Effector memory CD4-positive, alpha-beta T cell (primary cell): ENCODE data around the gene GALR1.
"Not testable (repeated sequence)": the region's sequence is repeated elsewhere in the genome, so short reads cannot be mapped to it uniquely, and the experiment has no call there.

Experiments
- DNase-seq, 3 donors: peaks; one replicate each; pipeline ENCODE4 v3.0.0-alpha.2; 2020
- H3K27ac ChIP-seq: 2 replicates; pipeline ENCODE4 v1.7.0; 2013; ENCODE audit warnings: mild to moderate bottlenecking, low read length, moderate library complexity; ENCODE audit not compliant: insufficient read depth, poor library complexity, severe bottlenecking
- H3K27me3 ChIP-seq: replicated peaks from 2 replicates; pipeline ENCODE4 v1.7.0; 2013; ENCODE audit warnings: mild to moderate bottlenecking, low read length; ENCODE audit not compliant: insufficient read depth, control insufficient read depth, poor library complexity, severe bottlenecking
- H3K36me3 ChIP-seq: 2 replicates; pipeline ENCODE4 v1.7.0; 2013; ENCODE audit warnings: mild to moderate bottlenecking, low read length, moderate library complexity; ENCODE audit not compliant: control insufficient read depth, insufficient read depth
- H3K4me1 ChIP-seq: 2 replicates; pipeline ENCODE4 v1.7.0; 2013; ENCODE audit warnings: low read length, mild to moderate bottlenecking; ENCODE audit not compliant: control insufficient read depth, insufficient read depth, poor library complexity, severe bottlenecking
- H3K4me3 ChIP-seq: 2 replicates; pipeline ENCODE4 v1.7.0; 2013; ENCODE audit warnings: low read length, low read depth, mild to moderate bottlenecking; ENCODE audit not compliant: insufficient read depth, poor library complexity, severe bottlenecking
- H3K9me3 ChIP-seq: 2 replicates; pipeline ENCODE4 v1.7.0; 2013; ENCODE audit warnings: mild to moderate bottlenecking, low read length, moderate library complexity; ENCODE audit not compliant: control insufficient read depth

The GALR1 gene

DNA sequence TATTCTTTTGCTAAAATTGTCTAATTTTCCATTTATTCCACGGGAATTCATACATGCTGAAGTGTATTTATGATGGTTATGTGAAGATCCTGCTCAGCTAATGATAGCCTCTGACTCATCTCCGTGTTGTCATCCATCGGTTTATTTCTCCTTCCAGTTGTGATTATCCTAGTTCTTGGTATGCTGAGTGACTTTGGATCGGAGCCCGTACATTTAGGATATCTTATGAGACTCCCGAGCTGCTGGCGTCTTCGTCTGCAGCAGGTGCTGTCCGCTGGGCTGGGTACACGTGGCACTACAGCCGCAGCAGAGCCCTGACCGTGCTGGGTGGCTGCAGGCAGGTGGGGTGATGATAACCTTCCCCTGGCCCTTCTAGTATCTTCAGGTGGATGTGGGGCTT, 40.1 kb upstream of the GALR1 start:
- Histone ChIP-seq H3K4me3 (peak overlapping the region; percentile 48), H3K27me3 (no peaks in the 10 kb centered on the region), H3K9me3 (no peaks in the 10 kb centered on the region), H3K4me1 (peaks cover 20% of the 10 kb centered on the region), H3K27ac (no peak overlapping the region), H3K36me3 (no peaks in the 10 kb centered on the region)
- DNase-seq = no peak

GRCh38 chr18:77210249-77210648, 39.4 kb upstream of the GALR1 start:
- no peaks in the 10 kb centered on the region for H3K9me3 ChIP-seq
- peaks cover 20% of the 10 kb centered on the region for H3K4me1 ChIP-seq
- no peak overlapping the region for H3K27ac ChIP-seq
- no peaks in the 10 kb centered on the region for H3K36me3 ChIP-seq
- H3K27me3 ChIP-seq = no peaks in the 10 kb centered on the region
- no peak for DNase-seq
- no peak overlapping the region for H3K4me3 ChIP-seq

- Histone ChIP-seq H3K36me3 (no peaks in the 10 kb centered on the region), H3K4me3 (no peak overlapping the region), H3K27me3 (no peaks in the 10 kb centered on the region), H3K9me3 (no peaks in the 10 kb centered on the region), H3K4me1 (no peaks in the 10 kb centered on the region), H3K27ac (no peak overlapping the region)
- DNase-seq = no peak
Observed at GRCh38 chr18:77218642-77219041, 31.0 kb upstream of the GALR1 start.

GRCh38 chr18:77220726-77221125, 28.9 kb upstream of the GALR1 start:
- H3K4me1 ChIP-seq = no peaks in the 10 kb centered on the region
- H3K9me3 ChIP-seq = no peaks in the 10 kb centered on the region
- no peak for DNase-seq
- no peaks in the 10 kb centered on the region for H3K36me3 ChIP-seq
- H3K4me3 ChIP-seq = no peak overlapping the region
- no peak overlapping the region for H3K27ac ChIP-seq
- H3K27me3 ChIP-seq = no peaks in the 10 kb centered on the region

DNA sequence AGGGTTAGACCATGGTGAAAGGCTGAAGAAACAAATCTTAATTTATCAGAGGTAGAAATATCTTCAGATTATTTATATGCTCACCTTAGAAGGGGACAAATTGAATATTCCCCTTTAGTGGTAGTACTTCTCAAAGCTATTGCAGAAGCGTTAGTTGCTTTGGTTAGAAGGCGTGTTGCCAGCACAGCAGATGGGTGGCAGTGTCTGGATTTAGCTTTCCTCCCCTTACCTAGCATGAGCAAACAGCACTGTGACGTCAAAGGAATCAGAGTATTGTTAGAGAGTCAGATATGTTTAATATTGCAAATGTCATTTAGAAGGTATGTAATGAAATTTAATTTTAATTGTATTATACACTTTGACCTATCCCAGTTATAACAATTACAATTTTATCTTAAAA, 27.2 kb upstream of the GALR1 start:
- Histone ChIP-seq H3K27me3 (no peaks in the 10 kb centered on the region), H3K4me3 (no peak overlapping the region)
- no peak for DNase-seq

GRCh38 chr18:77223221-77223639, 26.4 kb upstream of the GALR1 start:
- Histone ChIP-seq H3K27me3 (no peaks in the 10 kb centered on the region), H3K4me1 (no peaks in the 10 kb centered on the region), H3K36me3 (no peaks in the 10 kb centered on the region), H3K4me3 (no peak overlapping the region), H3K9me3 (no peaks in the 10 kb centered on the region), H3K27ac (no peak overlapping the region)
- DNase-seq = no peak

More for the DNA sequence above, 27.2 kb upstream of the GALR1 start:
- no peak overlapping the region for H3K27ac ChIP-seq
- no peaks in the 10 kb centered on the region for H3K9me3 ChIP-seq
- H3K4me1 ChIP-seq = no peaks in the 10 kb centered on the region
- no peaks in the 10 kb centered on the region for H3K36me3 ChIP-seq

DNA sequence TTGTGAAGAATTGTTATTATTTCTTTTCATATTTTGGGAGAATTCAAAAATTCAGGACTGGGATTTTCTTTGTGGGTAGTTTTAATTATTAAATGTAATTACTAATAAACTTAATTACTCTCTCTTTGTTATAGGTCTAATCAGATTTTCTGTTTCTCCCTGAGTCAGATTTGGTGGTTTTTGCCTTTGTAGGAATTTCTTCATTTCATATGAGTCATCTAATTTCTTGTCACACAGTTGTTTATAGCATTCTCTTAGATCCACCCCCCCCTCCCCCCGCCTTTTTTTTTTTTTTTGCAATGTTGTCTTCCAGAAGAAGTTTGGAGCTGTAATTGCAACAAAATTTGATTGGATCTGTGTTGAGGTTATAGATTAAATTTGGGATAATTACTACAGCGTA, 26.0 kb upstream of the GALR1 start:
- no peak for DNase-seq
- Histone ChIP-seq H3K36me3 (no peaks in the 10 kb centered on the region), H3K27ac (no peak overlapping the region), H3K9me3 (no peaks in the 10 kb centered on the region), H3K4me1 (no peaks in the 10 kb centered on the region), H3K27me3 (no peaks in the 10 kb centered on the region), H3K4me3 (no peak overlapping the region)

DNA sequence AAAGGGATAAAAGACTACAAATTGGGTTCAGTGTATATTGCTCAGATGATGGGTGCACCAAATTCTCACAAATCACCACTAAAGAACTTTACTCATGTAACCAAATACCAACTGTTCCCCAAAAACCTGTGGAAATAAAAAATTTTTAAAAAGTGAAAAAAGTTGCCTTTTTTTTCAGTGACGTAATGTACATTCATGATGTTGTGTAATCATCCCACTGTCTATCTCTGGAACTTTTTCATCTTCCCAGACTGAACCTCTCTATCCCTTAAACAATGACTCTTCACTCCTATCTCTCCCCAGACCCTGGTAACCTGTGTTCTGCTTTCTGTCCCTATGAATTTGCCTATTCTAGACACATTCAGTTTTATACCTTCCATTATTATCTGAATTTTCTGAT, 19.0 kb upstream of the GALR1 start:
- DNase-seq = no peak
- no peaks in the 10 kb centered on the region for H3K27me3 ChIP-seq
- H3K9me3 ChIP-seq = no peaks in the 10 kb centered on the region
- H3K4me1 ChIP-seq = no peaks in the 10 kb centered on the region
- H3K36me3 ChIP-seq = no peaks in the 10 kb centered on the region
- H3K4me3 ChIP-seq = no peak overlapping the region
- H3K27ac ChIP-seq = no peak overlapping the region

DNA sequence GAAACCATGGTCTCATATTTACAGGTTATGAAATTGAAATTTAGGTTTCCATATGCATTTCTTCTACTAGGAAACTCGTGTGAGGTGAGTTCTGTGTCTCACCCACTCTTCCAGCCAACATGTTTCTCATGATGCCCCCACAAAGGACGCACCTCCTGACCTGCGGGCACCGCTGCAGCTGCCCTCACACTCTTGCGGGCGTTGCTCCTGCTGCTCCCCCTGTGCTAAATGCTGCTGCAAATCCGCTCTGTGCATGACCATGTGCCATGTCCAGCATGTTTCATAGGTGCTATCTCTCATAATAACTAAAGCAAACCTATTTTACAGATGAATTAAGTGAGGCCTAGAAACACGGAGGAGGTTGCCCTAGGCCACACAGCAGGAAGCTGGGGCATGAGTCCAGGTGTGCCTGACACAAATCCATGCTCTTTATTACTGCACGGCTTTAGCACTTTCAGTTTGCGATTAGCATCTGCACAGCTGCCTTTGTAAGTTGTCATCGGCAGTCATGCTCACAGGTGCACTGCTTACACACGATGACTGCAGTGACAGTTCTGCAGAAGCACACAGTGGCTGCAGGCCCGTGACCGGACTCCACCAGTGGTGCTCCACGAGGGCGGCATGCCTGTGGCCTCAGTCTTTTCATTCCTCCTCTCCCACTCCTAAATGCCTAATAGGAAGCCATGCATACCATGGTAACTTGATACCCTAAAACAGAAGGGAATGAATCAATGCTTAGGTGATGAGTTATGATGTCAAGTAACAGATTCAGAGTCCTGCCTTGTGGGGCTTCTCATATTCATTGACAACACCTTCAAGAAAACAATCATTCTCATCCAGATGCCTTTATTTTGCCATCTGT, 14.9 kb upstream of the GALR1 start:
- Histone ChIP-seq H3K4me3 (no peak overlapping the region), H3K27ac (no peak overlapping the region), H3K9me3 (peaks cover 7% of the 10 kb centered on the region), H3K27me3 (no peaks in the 10 kb centered on the region), H3K36me3 (no peaks in the 10 kb centered on the region), H3K4me1 (no peaks in the 10 kb centered on the region)
- DNase-seq = no peak

DNA sequence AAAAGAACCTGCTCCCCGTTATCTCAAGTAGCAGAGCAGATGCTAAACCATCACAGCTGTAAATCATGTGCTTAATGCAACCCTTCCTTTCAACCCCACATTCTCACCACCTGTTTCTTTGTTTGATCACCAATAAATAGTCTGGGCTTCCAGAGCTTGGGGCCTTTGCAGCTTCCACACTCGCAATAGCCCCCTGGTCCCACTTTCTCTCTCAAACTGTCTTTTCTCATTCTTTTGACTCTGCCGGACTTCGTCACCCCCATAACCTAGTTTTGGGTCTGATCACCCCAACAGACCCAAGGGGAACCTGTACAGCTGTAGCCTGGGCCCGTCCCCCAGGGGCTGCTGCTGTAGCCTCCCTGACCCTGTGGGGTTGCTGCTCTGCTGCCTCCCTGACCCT, 10.4 kb upstream of the GALR1 start:
- H3K4me3 ChIP-seq, H3K9me3 ChIP-seq, DNase-seq, H3K27ac ChIP-seq, H3K4me1 ChIP-seq, H3K36me3 ChIP-seq, H3K27me3 ChIP-seq: not testable (repeated sequence)
